Mesenchymal stem cell (in vitro differentiated cells and primary cell): ENCODE data around the gene AHNAK2.
"Not testable (repeated sequence)": the region's sequence is repeated elsewhere in the genome, so short reads cannot be mapped to it uniquely, and the experiment has no call there.

Source experiments
- DNase-seq: peaks from one replicate; pipeline ENCODE4 v3.0.0-alpha.2; 2013
- H2AFZ ChIP-seq: one replicate; pipeline ENCODE4 v1.6.1; 2013; ENCODE audit warnings: low read depth, mild to moderate bottlenecking, control low read depth, inconsistent platforms, low read length, moderate library complexity
- H2AK5ac ChIP-seq: 2 replicates; pipeline ENCODE4 v1.6.1; 2013; ENCODE audit warnings: low read length, moderate library complexity, mild to moderate bottlenecking, inconsistent platforms; ENCODE audit not compliant: severe bottlenecking
- H2BK120ac ChIP-seq: one replicate; pipeline ENCODE4 v1.6.1; 2013; ENCODE audit warnings: low read depth, mild to moderate bottlenecking, inconsistent platforms, low read length, moderate library complexity
- H2BK12ac ChIP-seq, 2 experiments: one replicate each; pipeline ENCODE4 v1.6.1; 2013; ENCODE audit warnings: inconsistent platforms in 2 of 2, low read length in 2 of 2, mild to moderate bottlenecking in 2 of 2, moderate library complexity in 2 of 2, control low read depth in 1 of 2
- H2BK15ac ChIP-seq: one replicate; pipeline ENCODE4 v1.6.1; 2013; ENCODE audit warnings: mild to moderate bottlenecking, low read depth, inconsistent platforms; ENCODE audit not compliant: poor library complexity, severe bottlenecking
- H2BK5ac ChIP-seq: 2 replicates; pipeline ENCODE4 v1.6.1; 2013; ENCODE audit warnings: low read depth, mild to moderate bottlenecking, low read length, control low read depth, inconsistent platforms; ENCODE audit not compliant: poor library complexity, severe bottlenecking
- H3K14ac ChIP-seq, 2 experiments: one replicate each; pipeline ENCODE4 v1.6.1; 2013; ENCODE audit warnings: inconsistent platforms in 2 of 2, low read length in 2 of 2, control low read depth in 1 of 2, mild to moderate bottlenecking in 1 of 2, moderate library complexity in 1 of 2
- H3K18ac ChIP-seq, 2 experiments: one replicate each; pipeline ENCODE4 v1.6.1; 2013; ENCODE audit warnings: inconsistent platforms in 2 of 2, low read length in 2 of 2, control low read depth in 1 of 2, low read depth in 1 of 2, mild to moderate bottlenecking in 1 of 2
- H3K23ac ChIP-seq, 2 experiments: one replicate each; pipeline ENCODE4 v1.6.1; 2013; ENCODE audit warnings: inconsistent platforms in 2 of 2, low read length in 2 of 2, mild to moderate bottlenecking in 2 of 2, moderate library complexity in 2 of 2, control low read depth in 1 of 2
- H3K27ac ChIP-seq: 2 replicates; pipeline ENCODE4 v1.5.1; 2013; ENCODE audit warnings: mild to moderate bottlenecking, moderate library complexity, low read length, control low read depth, inconsistent platforms; ENCODE audit not compliant: poor library complexity, severe bottlenecking
- H3K27me3 ChIP-seq, 2 experiments: 2 replicates each; pipeline versions ENCODE4 v1.6.1 to v1.7.0; 2013; ENCODE audit warnings: low read length in 2 of 2, mild to moderate bottlenecking in 2 of 2, moderate library complexity in 2 of 2, control low read depth in 1 of 2, inconsistent platforms in 1 of 2; ENCODE audit not compliant: control insufficient read depth in 1 of 2, insufficient read depth in 1 of 2
- H3K36me3 ChIP-seq, 2 experiments: 2 replicates each; pipeline versions ENCODE4 v1.6.1 to v1.7.0; 2013; ENCODE audit warnings: low read length in 2 of 2, control low read depth in 1 of 2, inconsistent platforms in 1 of 2, low read depth in 1 of 2, mild to moderate bottlenecking in 1 of 2; ENCODE audit not compliant: insufficient read depth in 2 of 2, control insufficient read depth in 1 of 2
- H3K4ac ChIP-seq, 2 experiments: one replicate each; pipeline ENCODE4 v1.6.1; 2013; ENCODE audit warnings: inconsistent platforms in 2 of 2, low read length in 2 of 2, mild to moderate bottlenecking in 2 of 2, moderate library complexity in 2 of 2, control low read depth in 1 of 2, low read depth in 1 of 2
- H3K4me1 ChIP-seq: 2 replicates; pipeline ENCODE4 v1.6.1; 2013; ENCODE audit warnings: low read depth, low read length, control low read depth; ENCODE audit not compliant: control insufficient read depth, insufficient read depth
- H3K4me2 ChIP-seq: 2 replicates; pipeline ENCODE4 v1.6.1; 2013; ENCODE audit warnings: low read length, mild to moderate bottlenecking, inconsistent platforms; ENCODE audit not compliant: poor library complexity, severe bottlenecking
- H3K4me3 ChIP-seq, 2 experiments: 2 replicates each; pipeline versions ENCODE4 v1.5.1 to v1.7.0; 2013; ENCODE audit warnings: low read length in 2 of 2, mild to moderate bottlenecking in 2 of 2, control low read depth in 1 of 2, low read depth in 1 of 2; ENCODE audit not compliant: insufficient read depth in 1 of 2
- H3K79me1 ChIP-seq: replicated peaks from 2 replicates; pipeline ENCODE4 v1.6.1; 2013; ENCODE audit warnings: mild to moderate bottlenecking, control low read depth, low read length, inconsistent platforms; ENCODE audit not compliant: poor library complexity, severe bottlenecking
- H3K9ac ChIP-seq: 2 replicates; pipeline ENCODE4 v1.7.0; 2013; ENCODE audit warnings: mild to moderate bottlenecking, low read length, moderate library complexity
- H3K9me3 ChIP-seq: 2 replicates; pipeline ENCODE4 v1.7.0; 2013; ENCODE audit warnings: mild to moderate bottlenecking, low read length; ENCODE audit not compliant: control insufficient read depth
- H4K8ac ChIP-seq: one replicate; pipeline ENCODE4 v1.6.1; 2013; ENCODE audit warnings: inconsistent platforms, mild to moderate bottlenecking, low read length, moderate library complexity
- H4K91ac ChIP-seq: one replicate; pipeline ENCODE4 v1.6.1; 2013; ENCODE audit warnings: mild to moderate bottlenecking, low read length, inconsistent platforms
- WGBS: methylation state at CpG from one replicate; pipeline ENCODE4 v1.1.7; 2013; ENCODE audit warnings: mixed read lengths; 5-methylcytosine and 5-hydroxymethylcytosine counted together

Gene AHNAK2

GRCh38 chr14:104891664-104892530 is 86.3 kb downstream of the AHNAK2 start:
- no peak overlapping the region for H3K18ac ChIP-seq
- H4K91ac ChIP-seq, result peak overlapping the region; percentile 19
- no peak overlapping the region for H2BK12ac ChIP-seq
- H2BK5ac ChIP-seq, result no peak overlapping the region
- peaks cover 32 to 74% of the 10 kb centered on the region in 2 experiments for H3K36me3 ChIP-seq
- H3K27ac ChIP-seq, result no peak overlapping the region
- no peaks in the 10 kb centered on the region for H3K9me3 ChIP-seq
- H3K4me1 ChIP-seq, result peaks cover 13% of the 10 kb centered on the region
- H3K9ac ChIP-seq, result no peak overlapping the region
- H3K4me2 ChIP-seq, result no peak overlapping the region
- no peak overlapping the region for H3K4me3 ChIP-seq
- H2BK120ac ChIP-seq, result no peak overlapping the region
- H4K8ac ChIP-seq, result peak overlapping the region; percentile 19
- no peak overlapping the region for H3K4ac ChIP-seq
- no peak overlapping the region for H2AFZ ChIP-seq
- no peak overlapping the region for H2BK15ac ChIP-seq
- no peak overlapping the region for H3K23ac ChIP-seq
- no peak overlapping the region for H3K14ac ChIP-seq
- WGBS, result 78% methylated on average over 13 of the region's 13 CpGs
- no peak for DNase-seq
- H3K79me1 ChIP-seq, result peaks cover 7% of the 10 kb centered on the region
- H2AK5ac ChIP-seq, result no peak overlapping the region
- H3K27me3 ChIP-seq, result no peaks in the 10 kb centered on the region

- no peak for DNase-seq
- no peak overlapping the region for H3K9ac ChIP-seq
- no peak overlapping the region for H3K23ac ChIP-seq
- H3K18ac ChIP-seq, result no peak overlapping the region
- no peak overlapping the region for H3K4ac ChIP-seq
- H3K27ac ChIP-seq, result no peak overlapping the region
- no peak overlapping the region for H4K8ac ChIP-seq
- H3K9me3 ChIP-seq, result no peaks in the 10 kb centered on the region
- H2AFZ ChIP-seq, result no peak overlapping the region
- no peak overlapping the region for H3K4me2 ChIP-seq
- no peak overlapping the region for H3K14ac ChIP-seq
- peaks cover 7% of the 10 kb centered on the region for H3K79me1 ChIP-seq
- no peak overlapping the region for H2BK5ac ChIP-seq
- 93% methylated on average over 3 of the region's 4 CpGs for WGBS
- peaks cover 13% of the 10 kb centered on the region for H3K4me1 ChIP-seq
- no peak overlapping the region for H2BK15ac ChIP-seq
- H2AK5ac ChIP-seq, result no peak overlapping the region
- no peak overlapping the region for H2BK120ac ChIP-seq
- H3K27me3 ChIP-seq, result no peaks in the 10 kb centered on the region
- H3K4me3 ChIP-seq, result no peak overlapping the region
- no peak overlapping the region for H2BK12ac ChIP-seq
- no peak overlapping the region for H4K91ac ChIP-seq
- peaks cover 33 to 80% of the 10 kb centered on the region in 2 experiments for H3K36me3 ChIP-seq
These were observed 87.0 kb downstream of the AHNAK2 start for GRCh38 chr14:104891121-104891551.

- Histone ChIP-seq H3K4me1 (peaks cover 12% of the 10 kb centered on the region), H3K36me3 (peaks cover 33 to 80% of the 10 kb centered on the region in 2 experiments)
- H3K79me1 ChIP-seq, H2BK15ac ChIP-seq, H3K9ac ChIP-seq, H4K91ac ChIP-seq, H2AFZ ChIP-seq, H3K27me3 ChIP-seq, H3K9me3 ChIP-seq, H3K23ac ChIP-seq, H2BK120ac ChIP-seq, H3K18ac ChIP-seq, H4K8ac ChIP-seq, H2AK5ac ChIP-seq, H3K4me3 ChIP-seq, H3K4me2 ChIP-seq, H2BK5ac ChIP-seq, H3K14ac ChIP-seq, H3K27ac ChIP-seq, H2BK12ac ChIP-seq, H3K4ac ChIP-seq, DNase-seq: not testable (repeated sequence)
These were observed 87.9 kb downstream of the AHNAK2 start for GRCh38 chr14:104890292-104890691.

GRCh38 chr14:104889375-104889757 is 88.8 kb downstream of the AHNAK2 start:
- Histone ChIP-seq H3K4me2 (no peak overlapping the region), H3K14ac (no peak overlapping the region), H3K36me3 (peaks cover 27 to 77% of the 10 kb centered on the region in 2 experiments), H3K9ac (no peak overlapping the region), H2BK120ac (no peak overlapping the region), H2BK15ac (no peak overlapping the region), H3K27me3 (no peaks in the 10 kb centered on the region), H3K4me1 (peaks cover 14% of the 10 kb centered on the region), H4K91ac (no peak overlapping the region), H2AFZ (no peak overlapping the region), H3K79me1 (peaks cover 9% of the 10 kb centered on the region), H3K4ac (no peak overlapping the region), H3K9me3 (no peaks in the 10 kb centered on the region), H4K8ac (no peak overlapping the region), H2BK5ac (no peak overlapping the region), H3K4me3 (no peak overlapping the region), H3K23ac (no peak overlapping the region), H3K18ac (no peak overlapping the region), H3K27ac (no peak overlapping the region), H2BK12ac (no peak overlapping the region), H2AK5ac (no peak overlapping the region)
- DNase-seq, result no peak
- 94% methylated on average over 23 of the region's 23 CpGs for WGBS
